Islet precursor cell (in vitro differentiated cells): ENCODE data around the gene ABHD18.
A peak's percentile ranks its signal among the peaks of the same experiment; 100 is the strongest.
"Not testable (repeated sequence)": the region's sequence is repeated elsewhere in the genome, so short reads cannot be mapped to it uniquely, and the experiment has no call there.

Experiments
- DNase-seq: peaks from one replicate; pipeline ENCODE4 v3.0.0-alpha.2; 2018

ABHD18 gene

GRCh38 chr4:127995776-127996175 is 30.6 kb downstream of the ABHD18 start:
- no peak for DNase-seq

- DNase-seq = not testable (repeated sequence)
Observed at GRCh38 chr4:127996521-127996920, 31.3 kb downstream of the ABHD18 start.

GRCh38 chr4:127997534-127998388 is 32.6 kb downstream of the ABHD18 start:
- no peak for DNase-seq

GRCh38 chr4:128006592-128006991 is 41.4 kb downstream of the ABHD18 start:
- DNase-seq = no peak

- DNase-seq = no peak
Observed at GRCh38 chr4:128009428-128009827, 44.2 kb downstream of the ABHD18 start.

GRCh38 chr4:128025319-128025718 is 60.1 kb downstream of the ABHD18 start:
- DNase-seq = no peak

GRCh38 chr4:128029907-128030306 is 64.7 kb downstream of the ABHD18 start:
- DNase-seq = no peak

GRCh38 chr4:128031756-128032384 is 66.7 kb downstream of the ABHD18 start:
- no peak for DNase-seq

- DNase-seq = no peak
Observed at GRCh38 chr4:128039568-128039967, 74.4 kb downstream of the ABHD18 start.

GRCh38 chr4:128047019-128047418 is 81.8 kb downstream of the ABHD18 start:
- not testable (repeated sequence) for DNase-seq

- not testable (repeated sequence) for DNase-seq
Observed at GRCh38 chr4:128047514-128047913, 82.3 kb downstream of the ABHD18 start.

- DNase-seq = not testable (repeated sequence)
Observed at GRCh38 chr4:128051229-128051628, 86.0 kb downstream of the ABHD18 start.

- DNase-seq = not testable (repeated sequence)
Observed at GRCh38 chr4:128054907-128055306, 89.7 kb downstream of the ABHD18 start.

GRCh38 chr4:128055441-128056206 is 90.4 kb downstream of the ABHD18 start:
- not testable (repeated sequence) for DNase-seq

- no peak for DNase-seq
Observed at GRCh38 chr4:128056396-128056795, 91.2 kb downstream of the ABHD18 start.

GRCh38 chr4:128060121-128060698 is 95.0 kb downstream of the ABHD18 start:
- DNase-seq = no peak

GRCh38 chr4:128060699-128061565 is 95.7 kb downstream of the ABHD18 start, which contains the start of gene LARP1B:
Gene LARP1B (plus strand): TSS chr4:128061312. CDS start chr4:128074952, 13,640 bp downstream.
- peak; percentile 99 for DNase-seq

GRCh38 chr4:128061566-128062536 is 96.6 kb downstream of the ABHD18 start:
- peak; percentile 83 for DNase-seq

GRCh38 chr4:128066453-128066820 is 101.2 kb downstream of the ABHD18 start:
- not testable (repeated sequence) for DNase-seq

- peak; percentile 61 for DNase-seq
Observed at GRCh38 chr4:128068918-128069317, 103.7 kb downstream of the ABHD18 start.

GRCh38 chr4:128076464-128076863 is 111.3 kb downstream of the ABHD18 start:
- no peak for DNase-seq
